ENCODE results near the gene OR5J2.

- TF ChIP-seq CTCF (IDR thresholded peaks at IDR 0.05; ENCODE audit: low read depth, low read length, poor library complexity, severe bottlenecking): no peak
- no peak for TF ChIP-seq EZH2phosphoT487 (IDR thresholded peaks at IDR 0.05; ENCODE audit: borderline replicate concordance, low read length)
Observed at GRCh38 chr11:56172256-56172830, 4.1 kb upstream of the OR5J2 start.

Measured in DOHH2 (cell line).